ENCODE measurements around the gene SAMD11. TPM values are rescaled to one million over a fixed set of nuclear protein-coding genes. Genes with fewer than 3 reads are reported as not detected.
"Not testable (repeated sequence)": the region's sequence is repeated elsewhere in the genome, so short reads cannot be mapped to it uniquely, and the experiment has no call there.

SAMD11 gene
- total and polyA plus RNA-seq, 2 of the 8 experiments (the other 6 are each of a cell fraction or from before 2014, with no cell fraction given) = 0.18 to 0.30 TPM

GRCh38 chr1:975896-976683 is 52.4 kb downstream of the SAMD11 start (continued):
- no peak for TF ChIP-seq HDAC2 (IDR thresholded peaks at IDR 0.05; ENCODE audit: borderline replicate concordance in 1 of 2, low read depth in 2 of 2, low read length in 2 of 2)
- no peak for TF ChIP-seq RXRA (IDR thresholded peaks at IDR 0.05; ENCODE audit: insufficient read depth, low read depth, low read length)
- no peak for TF ChIP-seq SIRT6 (IDR thresholded peaks at IDR 0.05; ENCODE audit: low read length)
- peak in 2 of 3 experiments; percentile 59 to 60; a peak in 3 of 4 replicates for TF ChIP-seq CTCF (IDR thresholded peaks at IDR 0.05; ENCODE audit: control extremely low read depth in 1 of 3, insufficient read depth in 1 of 3, low read depth in 1 of 3, low read length in 3 of 3)
- peak; percentile 24; the same call in 1 of the 2 replicates for TF ChIP-seq YY1 (IDR thresholded peaks at IDR 0.05; ENCODE audit: low read depth, low read length)
- no peak for TF ChIP-seq EGR1 (IDR thresholded peaks at IDR 0.05; ENCODE audit: borderline replicate concordance, low read depth, low read length)
- 0 out of 2 replicates have a peak, but pooled peaks have one; percentile 70 for TF ChIP-seq GABPA (IDR thresholded peaks at IDR 0.05; ENCODE audit: borderline replicate concordance, insufficient read depth, low read length)

DNA sequence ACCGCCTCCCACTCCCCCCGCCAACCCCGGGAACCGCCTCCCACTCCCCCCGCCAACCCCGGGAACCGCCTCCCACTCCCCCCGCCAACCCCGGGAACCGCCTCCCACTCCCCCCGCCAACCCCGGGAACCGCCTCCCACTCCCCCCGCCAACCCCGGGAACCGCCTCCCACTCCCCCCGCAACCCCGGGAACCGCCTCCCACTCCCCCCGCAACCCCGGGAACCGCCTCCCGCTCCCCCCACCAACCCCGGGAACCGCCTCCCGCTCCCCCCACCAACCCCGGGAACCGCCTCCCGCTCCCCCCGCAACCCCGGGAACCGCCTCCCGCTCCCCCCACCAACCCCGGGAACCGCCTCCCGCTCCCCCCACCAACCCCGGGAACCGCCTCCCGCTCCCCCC is 53.1 kb downstream of the SAMD11 start:
- not testable (repeated sequence) for H3K23me2 ChIP-seq (ENCODE audit: low read depth, low read length)
- ChIA-PET POLR2A (ENCODE audit: partially characterized antibody) (interaction anchor here (0.6 to 1.1 kb wide), 3 partner anchors 9 to 172 kb away, joined by 3 to 6 read pairs (median 3); no protein-coding TSS in a partner anchor), CTCF (ENCODE audit: partially characterized antibody) (interaction anchor here (0.6 to 1.6 kb wide), 5 partner anchors 25 to 326 kb away, joined by 3 to 6 read pairs (median 3); no protein-coding TSS in a partner anchor)

More for the DNA sequence above, 53.1 kb downstream of the SAMD11 start:
- H4K20me1 ChIP-seq (replicated peaks in 1 of 2; ENCODE audit: control insufficient read depth in 1 of 2, insufficient read depth in 2 of 2, low read length in 2 of 2); H3K9ac ChIP-seq (replicated peaks in 1 of 4; ENCODE audit: extremely low read depth in 1 of 4, low read depth in 3 of 4, low read length in 3 of 4); H3K14ac ChIP-seq (ENCODE audit: insufficient read length); H3K79me2 ChIP-seq (ENCODE audit: control insufficient read depth in 1 of 2, insufficient read depth in 2 of 2, low read length in 2 of 2); H3K4me3 ChIP-seq (ENCODE audit: extremely low read depth in 1 of 4, insufficient read depth in 2 of 4, low read depth in 3 of 4, low read length in 4 of 4); DNase-seq (ENCODE audit: low read depth in 1 of 2, low spot score in 2 of 2); H3K27ac ChIP-seq (ENCODE audit: low read depth, low read length); H3K18ac ChIP-seq (ENCODE audit: extremely low read depth, low read length); H2BK20ac ChIP-seq (ENCODE audit: low read length); H3K56ac ChIP-seq (replicated peaks; ENCODE audit: insufficient read length, low read depth, low read length); H2BK5ac ChIP-seq (ENCODE audit: low read depth, low read length); H3K79me1 ChIP-seq (ENCODE audit: low read depth, low read length); H3K9me3 ChIP-seq (ENCODE audit: insufficient read depth in 2 of 2, low read depth in 1 of 2, low read length in 1 of 2); FAIRE-seq; H2AFZ ChIP-seq (ENCODE audit: low read length); H3K36me3 ChIP-seq (ENCODE audit: control insufficient read depth in 2 of 4, insufficient read depth in 4 of 4, low read length in 3 of 4); H2AK5ac ChIP-seq (ENCODE audit: low read depth, low read length); H2BK12ac ChIP-seq (ENCODE audit: low read depth, low read length); H4K5ac ChIP-seq (ENCODE audit: insufficient read length, low read depth, low read length); H4K8ac ChIP-seq (ENCODE audit: extremely low read depth, insufficient read depth, low read length); H3K4ac ChIP-seq (replicated peaks; ENCODE audit: insufficient read length, low read depth, low read length); H3K4me1 ChIP-seq (replicated peaks in 1 of 4; ENCODE audit: control insufficient read depth in 3 of 4, insufficient read depth in 4 of 4, low read length in 3 of 4); H4K91ac ChIP-seq (replicated peaks; ENCODE audit: insufficient read length, low read length); H2BK120ac ChIP-seq (replicated peaks; ENCODE audit: low read depth, low read length); H3K23ac ChIP-seq (ENCODE audit: insufficient read length); H3K27me3 ChIP-seq (replicated peaks in 1 of 4; ENCODE audit: control insufficient read depth in 3 of 4, extremely low read depth in 1 of 4, insufficient read depth in 3 of 4, low read length in 3 of 4); H2BK15ac ChIP-seq (ENCODE audit: low read length): not testable (repeated sequence)
- whole genome bisulfite sequencing, 2 experiments (ENCODE audit: extremely low coverage in 1 of 2, insufficient coverage in 1 of 2, insufficient read length in 1 of 2, insufficient replicate concordance in 2 of 2, low coverage in 1 of 2, low lambda C conversion rate in 2 of 2, missing lambda C conversion rate in 1 of 2) = no CpG with 5 or more reads among the region's 39 CpGs
- H3K4me2 ChIP-seq (ENCODE audit: insufficient read depth in 1 of 2, low read depth in 2 of 2, low read length in 2 of 2) = 0 out of 4 replicates have a peak overlapping the region, but pooled peaks of 1 of the 2 experiments have one; percentile 11
